IMR-90 (cell line): Measurements from ENCODE around the gene CACNA2D1.

Experiments
- CEBPB ChIP-seq: IDR thresholded peaks from 2 replicates; pipeline ENCODE4 v1.6.1; 2012; ENCODE audit warnings: low read depth, low read length, improper control_type of control experiment
- TF ChIP-seq, protein P1 (sequence below): conservative IDR thresholded peaks from 2 replicates; pipeline ENCODE4 v1.5.1; 2012; ENCODE audit warnings: mild to moderate bottlenecking, low read depth, low read length, improper control_type of control experiment

- TF ChIP-seq, protein P1, sequence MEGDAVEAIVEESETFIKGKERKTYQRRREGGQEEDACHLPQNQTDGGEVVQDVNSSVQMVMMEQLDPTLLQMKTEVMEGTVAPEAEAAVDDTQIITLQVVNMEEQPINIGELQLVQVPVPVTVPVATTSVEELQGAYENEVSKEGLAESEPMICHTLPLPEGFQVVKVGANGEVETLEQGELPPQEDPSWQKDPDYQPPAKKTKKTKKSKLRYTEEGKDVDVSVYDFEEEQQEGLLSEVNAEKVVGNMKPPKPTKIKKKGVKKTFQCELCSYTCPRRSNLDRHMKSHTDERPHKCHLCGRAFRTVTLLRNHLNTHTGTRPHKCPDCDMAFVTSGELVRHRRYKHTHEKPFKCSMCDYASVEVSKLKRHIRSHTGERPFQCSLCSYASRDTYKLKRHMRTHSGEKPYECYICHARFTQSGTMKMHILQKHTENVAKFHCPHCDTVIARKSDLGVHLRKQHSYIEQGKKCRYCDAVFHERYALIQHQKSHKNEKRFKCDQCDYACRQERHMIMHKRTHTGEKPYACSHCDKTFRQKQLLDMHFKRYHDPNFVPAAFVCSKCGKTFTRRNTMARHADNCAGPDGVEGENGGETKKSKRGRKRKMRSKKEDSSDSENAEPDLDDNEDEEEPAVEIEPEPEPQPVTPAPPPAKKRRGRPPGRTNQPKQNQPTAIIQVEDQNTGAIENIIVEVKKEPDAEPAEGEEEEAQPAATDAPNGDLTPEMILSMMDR: no peak
- TF ChIP-seq CEBPB: no peak
These were observed 288.8 kb downstream of the CACNA2D1 start for GRCh38 chr7:82154728-82155127.
